Activated effector memory CD4-positive, alpha-beta T cell treated with Interleukin-2 at 50 U/mL for 16 hours (primary cell): Measurements from ENCODE around the gene KBTBD7.
"Not testable (repeated sequence)": the region's sequence is repeated elsewhere in the genome, so short reads cannot be mapped to it uniquely, and the experiment has no call there.

Experiments used
- DNase-seq: peaks from one replicate; pipeline ENCODE4 v3.0.0-alpha.2; 2020

KBTBD7 gene

DNA sequence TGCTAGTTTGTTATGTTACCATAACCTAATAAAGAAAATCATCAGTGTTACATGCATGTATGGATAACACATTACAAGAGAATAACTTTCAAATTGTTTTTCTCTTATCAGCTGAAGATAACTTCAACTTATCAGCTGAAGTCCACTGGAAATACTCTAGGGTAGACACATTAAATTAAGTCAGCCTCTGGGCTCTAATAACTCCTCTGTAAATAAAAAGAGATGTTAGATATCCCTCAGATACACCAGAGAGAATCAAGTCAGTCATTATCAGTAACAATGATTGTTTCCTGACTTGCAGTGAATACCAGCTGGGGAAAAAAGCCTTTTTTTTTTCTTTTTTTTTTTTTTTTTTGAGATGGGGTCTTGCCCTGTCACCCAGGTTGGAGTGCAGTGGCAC, 1.6 kb upstream of the KBTBD7 start:
- no peak for DNase-seq

GRCh38 chr13:41193469-41193868, 900 bp downstream of the KBTBD7 start:
- no peak for DNase-seq

DNA sequence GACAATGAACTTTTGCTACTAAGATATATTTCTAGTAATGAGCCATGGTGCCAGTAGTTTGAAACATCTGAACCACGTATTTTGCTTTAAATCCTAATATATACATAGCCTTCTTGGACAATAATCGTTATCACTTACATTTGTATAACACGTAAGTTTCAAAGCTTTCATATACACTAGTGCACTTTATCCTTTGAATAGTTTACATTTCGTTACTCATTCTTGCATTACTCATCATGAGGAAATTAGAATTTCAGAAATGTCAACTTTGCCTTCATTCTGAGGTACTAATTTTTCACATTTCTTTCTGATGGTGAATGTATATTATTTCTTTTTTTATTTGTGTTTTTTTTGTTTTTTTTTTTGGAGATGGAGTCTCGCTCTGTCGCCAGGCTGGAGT, 5.8 kb downstream of the KBTBD7 start:
- no peak for DNase-seq

DNA sequence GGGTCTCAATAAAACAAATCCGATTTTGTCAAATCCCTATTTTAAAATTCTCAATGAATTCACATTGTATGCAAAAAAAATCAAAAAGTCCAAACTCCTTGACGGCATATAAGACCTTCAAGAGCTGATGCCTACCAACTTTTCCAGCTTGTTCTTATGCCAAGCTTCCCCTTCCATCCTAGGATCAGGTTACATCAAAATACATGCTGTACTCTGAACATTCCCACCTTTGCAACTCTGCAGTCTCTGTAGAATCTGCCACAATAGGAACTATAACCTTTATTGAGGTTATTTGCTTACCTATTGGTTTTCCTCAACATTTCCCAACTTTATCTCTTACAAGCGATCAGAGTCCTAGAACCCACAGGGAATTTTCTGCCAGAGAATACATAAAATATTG, 7.9 kb downstream of the KBTBD7 start:
- no peak for DNase-seq

DNA sequence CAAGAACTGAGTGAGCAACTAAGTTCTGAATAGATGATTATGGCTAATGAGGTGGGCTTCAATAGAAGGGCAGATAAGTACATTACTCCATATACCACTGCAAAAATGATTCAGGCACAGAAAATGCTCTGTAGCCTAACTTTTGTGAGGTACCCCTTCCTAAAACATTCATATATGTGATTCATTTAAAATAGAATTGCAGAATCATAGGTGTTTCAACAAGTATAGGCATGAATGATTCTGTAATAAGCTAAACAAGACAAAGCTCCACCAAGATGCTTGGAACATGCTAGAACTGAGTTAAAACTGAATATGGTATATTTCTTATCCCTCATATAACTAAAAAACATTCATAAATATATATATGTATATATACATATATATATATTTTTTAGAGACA, 12.1 kb downstream of the KBTBD7 start:
- DNase-seq, result no peak

GRCh38 chr13:41179593-41180250, 14.6 kb downstream of the KBTBD7 start:
- DNase-seq, result no peak

- DNase-seq, result no peak
Observed at GRCh38 chr13:41178040-41178439, 16.3 kb downstream of the KBTBD7 start.

GRCh38 chr13:41177616-41178015, 16.8 kb downstream of the KBTBD7 start:
- no peak for DNase-seq

GRCh38 chr13:41175576-41175975, 18.8 kb downstream of the KBTBD7 start:
- DNase-seq, result not testable (repeated sequence)

GRCh38 chr13:41162151-41162550, 32.2 kb downstream of the KBTBD7 start:
- DNase-seq, result no peak

DNA sequence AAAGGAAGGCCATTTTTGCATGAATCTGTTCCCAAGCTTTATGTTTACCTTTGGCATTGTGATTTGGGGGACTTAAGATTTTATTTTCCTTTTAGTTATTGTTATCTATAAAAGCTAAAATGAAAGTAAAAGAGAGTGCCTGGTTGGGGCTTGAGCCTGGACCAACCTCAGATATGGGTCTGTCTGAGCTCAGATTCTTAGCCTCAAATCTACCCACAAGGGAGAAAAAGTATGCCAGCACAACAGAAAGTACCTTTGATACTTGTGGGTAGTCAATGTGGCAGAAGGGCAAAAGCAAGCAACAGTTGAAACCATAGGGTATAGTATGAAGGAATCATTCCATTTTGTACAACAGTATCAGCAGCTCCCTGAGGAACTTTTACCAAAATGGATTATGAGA, 35.2 kb downstream of the KBTBD7 start:
- DNase-seq, result no peak

- no peak for DNase-seq
Observed at GRCh38 chr13:41157048-41157717, 37.2 kb downstream of the KBTBD7 start.

DNA sequence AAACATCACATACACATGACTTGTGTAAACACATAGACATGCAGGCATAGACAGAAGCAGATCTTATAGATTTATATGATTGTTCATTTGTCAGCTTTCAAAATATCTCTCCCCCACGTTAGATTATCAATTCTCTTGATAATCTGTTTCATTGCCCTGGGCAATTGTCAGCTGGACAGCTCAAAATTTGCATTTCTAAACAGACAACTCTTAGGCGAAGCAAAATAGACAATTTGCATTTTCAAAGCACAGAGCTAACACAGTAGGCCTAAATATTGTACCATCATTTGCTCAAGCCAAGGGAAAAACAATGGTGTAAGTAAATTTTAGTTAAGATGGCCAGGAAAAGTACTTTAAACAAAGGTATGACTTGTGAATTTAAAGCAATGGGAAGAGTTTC, 37.7 kb downstream of the KBTBD7 start:
- no peak for DNase-seq

DNA sequence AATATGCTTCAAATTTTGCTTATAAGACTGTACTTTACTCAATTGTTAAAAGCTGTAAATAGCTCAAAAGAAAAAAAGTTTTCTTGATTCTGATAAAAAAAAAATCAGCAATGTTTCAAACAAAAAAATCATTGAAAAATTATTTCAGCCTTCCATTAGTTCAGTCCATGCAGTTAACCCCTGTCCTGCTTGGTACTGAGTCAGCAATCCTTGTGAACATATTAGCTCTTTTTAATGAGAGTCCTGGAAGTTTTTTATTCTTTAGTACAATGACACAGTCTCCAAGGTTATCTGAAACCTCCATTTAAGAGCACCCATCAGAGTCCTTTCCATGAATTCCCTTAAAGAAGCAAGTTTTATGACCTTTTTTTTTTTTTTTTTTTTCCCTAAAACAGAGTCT, 40.3 kb downstream of the KBTBD7 start:
- DNase-seq, result no peak

DNA sequence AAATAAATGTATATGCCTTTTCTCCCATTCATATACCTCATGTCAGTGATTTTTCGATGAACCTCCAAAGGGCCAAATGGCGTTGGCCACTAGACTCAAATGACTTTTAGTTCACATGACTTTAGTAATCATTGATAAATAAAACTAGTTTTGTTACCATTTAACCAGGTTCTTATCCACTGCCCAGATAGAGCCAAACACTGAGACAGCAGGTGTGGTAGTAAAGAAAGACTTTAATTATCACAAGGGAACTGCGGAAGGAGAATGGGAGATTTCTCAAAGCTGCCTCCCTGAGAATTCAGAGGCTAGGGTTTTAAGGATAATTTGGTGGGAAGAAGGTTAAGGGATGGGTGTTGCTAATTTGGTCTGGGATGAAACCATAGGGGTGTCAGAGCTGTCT, 42.4 kb downstream of the KBTBD7 start:
- no peak for DNase-seq

DNA sequence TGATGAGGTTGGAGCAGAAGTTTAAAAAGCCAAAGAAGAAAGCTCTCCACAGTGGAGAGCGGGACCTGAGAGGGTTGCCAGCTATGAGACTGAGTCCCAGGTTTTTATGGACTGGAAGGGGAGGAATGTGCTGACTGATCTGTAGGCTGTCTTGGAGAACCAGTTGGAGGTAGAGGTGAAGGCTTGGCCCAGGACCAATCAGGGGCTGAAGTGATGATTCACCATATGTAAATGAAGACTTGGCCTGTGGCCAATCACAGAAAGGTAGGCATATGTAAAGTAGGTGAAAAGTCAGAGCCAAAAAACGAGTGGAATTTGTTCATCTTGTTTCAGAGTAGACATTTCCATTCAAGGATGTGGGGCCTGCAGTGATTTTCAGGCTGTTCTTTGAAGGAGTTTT, 44.3 kb downstream of the KBTBD7 start:
- DNase-seq, result no peak

GRCh38 chr13:41148419-41149283, 45.7 kb downstream of the KBTBD7 start:
- DNase-seq, result no peak

DNA sequence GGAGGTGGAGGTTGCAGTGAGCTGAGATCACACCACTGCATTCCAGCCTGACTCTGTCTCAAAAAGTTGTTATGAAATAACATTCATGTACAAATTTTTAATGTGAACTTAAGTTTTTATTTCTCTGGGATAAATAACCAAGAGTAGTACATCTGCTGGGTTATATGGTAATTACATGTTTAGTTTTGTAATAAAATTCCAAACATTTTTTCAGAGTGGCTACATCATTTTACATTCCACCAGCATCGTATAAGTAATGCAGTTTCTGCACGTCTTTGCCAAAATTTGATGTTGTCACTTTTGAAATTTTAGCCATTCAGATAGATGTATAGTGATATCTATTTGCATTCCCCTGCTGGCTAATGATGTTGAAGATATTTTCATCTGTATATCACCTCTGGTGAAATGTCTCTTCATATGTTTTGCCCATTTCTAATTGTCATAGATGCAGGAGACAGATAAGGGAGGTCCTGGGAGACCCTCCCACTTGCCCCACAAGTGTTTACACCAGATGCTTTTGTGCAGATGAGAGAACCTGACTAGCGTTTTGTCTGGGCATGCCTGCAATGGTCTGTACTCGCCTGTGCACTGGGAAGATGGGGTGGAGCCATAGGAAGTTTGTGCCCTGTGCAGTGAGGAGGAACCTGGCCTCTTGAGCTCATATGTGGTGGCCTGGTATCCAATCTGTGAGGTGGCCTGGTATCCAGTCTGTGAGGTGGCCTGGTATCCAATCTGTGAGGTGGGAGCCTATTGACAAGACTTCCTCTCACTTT, 49.0 kb downstream of the KBTBD7 start:
- no peak for DNase-seq

DNA sequence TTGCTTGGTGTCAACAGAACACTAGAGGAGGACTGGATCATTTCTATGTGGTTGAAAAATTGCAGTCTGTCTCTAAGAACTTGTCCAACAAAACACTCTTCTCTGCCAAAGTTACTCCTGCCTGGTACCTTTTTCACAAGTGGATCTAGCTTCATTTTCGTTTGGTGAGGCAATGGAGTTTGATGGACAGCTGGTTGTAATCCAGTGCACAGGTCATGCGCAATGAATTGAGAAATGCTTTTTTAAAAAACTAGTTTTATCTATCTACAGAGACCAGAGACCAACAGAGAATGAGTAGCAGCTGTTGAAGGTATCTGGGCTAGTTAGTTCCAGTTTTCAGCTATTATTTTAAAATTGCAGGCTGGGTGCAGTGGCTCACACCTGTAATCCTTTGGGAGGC, 49.8 kb downstream of the KBTBD7 start:
- DNase-seq, result no peak
